ENCODE measurements around the gene ERG.

Gene ERG

GRCh38 chr21:38474124-38474523, 24.2 kb downstream of the ERG start:
- Mint-ChIP-seq H3K27me3 (peaks cover 58% of the 10 kb centered on the region), H3K4me1 (peaks cover 4% of the 10 kb centered on the region), H3K27ac (no peak overlapping the region), H3K4me3 (no peak overlapping the region), H3K36me3 (ENCODE audit: low read depth) (no peaks in the 10 kb centered on the region), H3K9me3 (peaks cover 2% of the 10 kb centered on the region)
- ATAC-seq (no peak), DNase-seq (no peak)

DNA sequence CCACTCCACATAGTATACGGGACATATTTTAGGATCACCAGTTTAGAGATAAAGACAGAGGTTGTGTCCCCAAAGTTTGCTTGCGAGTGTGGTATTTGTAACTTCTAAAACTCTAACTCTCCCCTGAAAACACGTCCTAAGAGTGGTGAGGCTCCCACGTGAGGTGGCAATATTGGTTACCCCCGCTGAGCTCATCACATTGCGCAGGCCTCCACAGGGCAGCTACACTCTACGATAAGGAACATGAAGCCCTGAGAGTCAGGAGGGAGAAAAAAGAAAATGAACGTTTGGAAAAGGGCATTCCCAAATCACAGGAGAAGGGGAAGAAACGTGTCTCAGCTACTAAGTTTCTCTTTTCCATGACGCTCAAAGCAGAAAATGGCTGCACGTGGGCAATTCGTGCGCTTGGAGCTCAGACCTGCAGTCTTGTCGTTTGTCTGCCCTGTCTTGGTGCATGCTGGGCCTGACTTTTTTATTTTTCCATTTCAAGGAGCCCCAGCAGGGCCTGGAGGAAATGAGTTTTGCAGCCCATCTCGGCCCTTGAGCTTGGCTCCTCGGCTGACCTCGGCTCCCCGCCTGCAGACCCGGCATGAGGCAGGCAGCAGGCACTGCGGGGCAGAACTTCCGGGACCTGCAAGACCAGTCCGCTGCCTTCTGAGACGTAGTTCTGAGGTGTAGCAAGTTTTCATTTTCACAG, 25.7 kb downstream of the ERG start:
- Mint-ChIP-seq H3K4me3 (no peak overlapping the region), H3K27me3 (peaks cover 50% of the 10 kb centered on the region)

GRCh38 chr21:38471766-38472165, 26.5 kb downstream of the ERG start:
- Mint-ChIP-seq H3K27me3 (peaks cover 43% of the 10 kb centered on the region), H3K36me3 (ENCODE audit: low read depth) (no peaks in the 10 kb centered on the region)
- no peak for DNase-seq

More for the DNA sequence above, 25.7 kb downstream of the ERG start:
- Mint-ChIP-seq H3K27ac (no peak overlapping the region), H3K9me3 (no peaks in the 10 kb centered on the region), H3K4me1 (peaks cover 2% of the 10 kb centered on the region), H3K36me3 (ENCODE audit: low read depth) (no peaks in the 10 kb centered on the region)
- ATAC-seq, result no peak
- no peak for DNase-seq

GRCh38 chr21:38470755-38471154, 27.5 kb downstream of the ERG start:
- Mint-ChIP-seq H3K36me3 (ENCODE audit: low read depth) (no peaks in the 10 kb centered on the region), H3K27me3 (peaks cover 33% of the 10 kb centered on the region), H3K27ac (no peak overlapping the region), H3K9me3 (no peaks in the 10 kb centered on the region), H3K4me3 (no peak overlapping the region), H3K4me1 (no peaks in the 10 kb centered on the region)
- DNase-seq, result no peak
- ATAC-seq, result no peak

More at GRCh38 chr21:38471766-38472165, 26.5 kb downstream of the ERG start:
- no peak for ATAC-seq
- Mint-ChIP-seq H3K9me3 (no peaks in the 10 kb centered on the region), H3K27ac (no peak overlapping the region), H3K4me1 (no peaks in the 10 kb centered on the region), H3K4me3 (no peak overlapping the region)

DNA sequence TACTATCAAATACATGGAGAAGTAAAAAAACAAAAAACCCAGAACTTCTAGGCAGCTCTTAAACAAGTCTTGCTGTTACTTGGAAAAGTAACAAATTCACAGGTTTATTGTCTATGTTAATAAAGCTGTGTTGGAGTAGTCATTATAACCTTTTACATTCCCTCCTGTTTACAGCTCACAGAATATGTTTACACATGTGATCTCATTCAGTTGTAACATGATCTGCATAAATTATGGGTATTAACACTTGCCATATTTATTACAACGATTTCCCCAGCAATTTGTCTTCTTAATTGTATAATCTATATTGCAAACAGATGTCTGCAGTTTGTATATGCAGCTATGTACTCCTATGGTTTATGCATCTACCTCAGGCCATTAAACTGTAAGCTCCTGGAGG, 28.6 kb downstream of the ERG start:
- DNase-seq (no peak), ATAC-seq (no peak)
- H3K9me3 Mint-ChIP-seq, result no peaks in the 10 kb centered on the region
- H3K27me3 Mint-ChIP-seq, result peaks cover 22% of the 10 kb centered on the region
- no peak overlapping the region for H3K27ac Mint-ChIP-seq
- no peaks in the 10 kb centered on the region for H3K36me3 Mint-ChIP-seq (ENCODE audit: low read depth)
- no peaks in the 10 kb centered on the region for H3K4me1 Mint-ChIP-seq
- H3K4me3 Mint-ChIP-seq, result no peak overlapping the region

DNA sequence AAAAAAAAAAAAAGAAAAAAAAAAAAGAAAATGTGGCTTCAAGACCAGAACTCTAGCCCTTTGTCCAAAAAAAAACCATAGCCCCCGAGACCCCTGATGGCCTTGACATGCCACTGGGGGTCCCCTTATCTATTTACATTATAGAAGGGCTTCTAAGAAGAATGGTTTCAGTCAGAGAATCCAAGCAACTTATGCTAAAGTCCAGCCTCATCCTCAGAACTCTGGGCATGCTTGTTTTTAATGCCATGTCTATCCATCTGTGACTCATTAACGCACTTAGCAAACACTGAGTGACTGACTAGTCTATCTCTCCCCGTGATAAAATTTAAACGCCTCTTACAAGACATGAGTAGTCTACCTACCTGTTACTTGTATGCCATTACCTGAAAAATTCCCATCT, 29.3 kb downstream of the ERG start:
- H3K4me3 Mint-ChIP-seq, result no peak overlapping the region
- H3K27ac Mint-ChIP-seq, result no peak overlapping the region
- no peaks in the 10 kb centered on the region for H3K4me1 Mint-ChIP-seq
- H3K36me3 Mint-ChIP-seq (ENCODE audit: low read depth), result no peaks in the 10 kb centered on the region
- ATAC-seq (no peak), DNase-seq (no peak)
- peaks cover 16% of the 10 kb centered on the region for H3K27me3 Mint-ChIP-seq
- no peaks in the 10 kb centered on the region for H3K9me3 Mint-ChIP-seq

GRCh38 chr21:38467911-38468310, 30.4 kb downstream of the ERG start:
- H3K27ac Mint-ChIP-seq, result no peak overlapping the region
- H3K4me3 Mint-ChIP-seq, result no peak overlapping the region
- no peaks in the 10 kb centered on the region for H3K4me1 Mint-ChIP-seq
- peaks cover 10% of the 10 kb centered on the region for H3K27me3 Mint-ChIP-seq
- ATAC-seq (no peak), DNase-seq (no peak)
- no peaks in the 10 kb centered on the region for H3K9me3 Mint-ChIP-seq
- no peaks in the 10 kb centered on the region for H3K36me3 Mint-ChIP-seq (ENCODE audit: low read depth)

- Mint-ChIP-seq H3K4me3 (no peak overlapping the region), H3K27me3 (peaks cover 7% of the 10 kb centered on the region), H3K36me3 (ENCODE audit: low read depth) (no peaks in the 10 kb centered on the region), H3K4me1 (no peaks in the 10 kb centered on the region), H3K27ac (no peak overlapping the region), H3K9me3 (no peaks in the 10 kb centered on the region)
- DNase-seq (no peak), ATAC-seq (no peak)
These were observed 30.9 kb downstream of the ERG start for GRCh38 chr21:38467374-38467773.

GRCh38 chr21:38460171-38460742, 38.0 kb downstream of the ERG start:
- Mint-ChIP-seq H3K36me3 (ENCODE audit: low read depth) (no peaks in the 10 kb centered on the region), H3K27me3 (no peaks in the 10 kb centered on the region), H3K9me3 (no peaks in the 10 kb centered on the region), H3K27ac (no peak overlapping the region), H3K4me3 (no peak overlapping the region), H3K4me1 (no peaks in the 10 kb centered on the region)
- DNase-seq (no peak), ATAC-seq (no peak)

- no peak overlapping the region for H3K27ac Mint-ChIP-seq
- ATAC-seq (no peak), DNase-seq (no peak)
- H3K36me3 Mint-ChIP-seq (ENCODE audit: low read depth), result no peaks in the 10 kb centered on the region
- no peak overlapping the region for H3K4me3 Mint-ChIP-seq
- H3K9me3 Mint-ChIP-seq, result no peaks in the 10 kb centered on the region
- H3K4me1 Mint-ChIP-seq, result no peaks in the 10 kb centered on the region
- no peaks in the 10 kb centered on the region for H3K27me3 Mint-ChIP-seq
These were observed 38.8 kb downstream of the ERG start for GRCh38 chr21:38459490-38459889.

DNA sequence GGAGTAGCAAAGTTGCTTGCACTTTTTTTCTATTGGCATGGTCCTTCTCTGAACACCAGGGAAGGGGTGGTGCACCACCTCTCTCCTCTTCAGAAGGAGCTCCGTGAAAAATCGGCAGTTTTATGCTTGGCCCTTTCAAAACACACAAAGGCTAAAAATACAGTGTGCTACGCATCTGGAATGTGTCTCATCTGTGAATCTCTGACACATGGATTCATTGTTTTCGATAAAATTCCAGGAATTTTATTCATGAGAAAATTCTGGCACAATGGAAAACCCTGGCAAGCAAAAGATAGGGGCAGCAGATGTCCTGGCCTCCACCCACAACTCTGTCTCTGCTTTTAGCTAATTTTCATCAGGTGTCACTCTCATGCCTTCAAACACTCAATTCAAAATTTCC, 42.9 kb downstream of the ERG start:
- no peaks in the 10 kb centered on the region for H3K9me3 Mint-ChIP-seq
- no peak for ATAC-seq
- no peak overlapping the region for H3K27ac Mint-ChIP-seq
- no peaks in the 10 kb centered on the region for H3K36me3 Mint-ChIP-seq (ENCODE audit: low read depth)
- no peak for DNase-seq
- no peak overlapping the region for H3K4me3 Mint-ChIP-seq
- H3K4me1 Mint-ChIP-seq, result no peaks in the 10 kb centered on the region
- no peaks in the 10 kb centered on the region for H3K27me3 Mint-ChIP-seq

- no peaks in the 10 kb centered on the region for H3K4me1 Mint-ChIP-seq
- DNase-seq (no peak), ATAC-seq (no peak)
- no peak overlapping the region for H3K4me3 Mint-ChIP-seq
- H3K9me3 Mint-ChIP-seq, result no peaks in the 10 kb centered on the region
- no peaks in the 10 kb centered on the region for H3K27me3 Mint-ChIP-seq
- no peaks in the 10 kb centered on the region for H3K36me3 Mint-ChIP-seq (ENCODE audit: low read depth)
- no peak overlapping the region for H3K27ac Mint-ChIP-seq
These were observed 43.6 kb downstream of the ERG start for GRCh38 chr21:38454702-38455101.

- DNase-seq (no peak), ATAC-seq (no peak)
- H3K9me3 Mint-ChIP-seq, result no peaks in the 10 kb centered on the region
- H3K27me3 Mint-ChIP-seq, result no peaks in the 10 kb centered on the region
- H3K4me1 Mint-ChIP-seq, result no peaks in the 10 kb centered on the region
- no peak overlapping the region for H3K27ac Mint-ChIP-seq
- no peak overlapping the region for H3K4me3 Mint-ChIP-seq
- H3K36me3 Mint-ChIP-seq (ENCODE audit: low read depth), result no peaks in the 10 kb centered on the region
These were observed 44.1 kb downstream of the ERG start for GRCh38 chr21:38454161-38454560.

- H3K4me1 Mint-ChIP-seq, result no peaks in the 10 kb centered on the region
- H3K36me3 Mint-ChIP-seq (ENCODE audit: low read depth), result no peaks in the 10 kb centered on the region
- H3K27ac Mint-ChIP-seq, result no peak overlapping the region
- no peaks in the 10 kb centered on the region for H3K9me3 Mint-ChIP-seq
- no peak for DNase-seq
- ATAC-seq, result no peak
- H3K4me3 Mint-ChIP-seq, result no peak overlapping the region
- H3K27me3 Mint-ChIP-seq, result peaks cover 4% of the 10 kb centered on the region
These were observed 49.4 kb downstream of the ERG start for GRCh38 chr21:38448671-38449385.

GRCh38 chr21:38447611-38448010, 50.7 kb downstream of the ERG start:
- H3K36me3 Mint-ChIP-seq (ENCODE audit: low read depth), result no peaks in the 10 kb centered on the region
- no peak overlapping the region for H3K4me3 Mint-ChIP-seq
- H3K27me3 Mint-ChIP-seq, result peaks cover 4% of the 10 kb centered on the region
- H3K4me1 Mint-ChIP-seq, result no peaks in the 10 kb centered on the region
- no peak for ATAC-seq
- H3K27ac Mint-ChIP-seq, result no peak overlapping the region
- no peaks in the 10 kb centered on the region for H3K9me3 Mint-ChIP-seq
- DNase-seq, result no peak
